22Rv1 (cell line): ENCODE measurements around the gene SLCO3A1.

Experiments
- H3K27ac ChIP-seq: fragments of 450-650 bp; 2 replicates; pipeline ENCODE4 v1.5.1; 2017
- ZFX ChIP-seq: fragments of 450-650 bp; IDR thresholded peaks from 2 replicates; pipeline ENCODE4 v1.6.1; 2017; ENCODE audit warnings: antibody characterized with exemption, borderline replicate concordance
- TF ChIP-seq, protein P1 (sequence below): fragments of 450-650 bp; IDR thresholded peaks from 2 replicates; pipeline ENCODE4 v1.5.1; 2017; ENCODE audit warnings: mild to moderate bottlenecking

Gene SLCO3A1

DNA sequence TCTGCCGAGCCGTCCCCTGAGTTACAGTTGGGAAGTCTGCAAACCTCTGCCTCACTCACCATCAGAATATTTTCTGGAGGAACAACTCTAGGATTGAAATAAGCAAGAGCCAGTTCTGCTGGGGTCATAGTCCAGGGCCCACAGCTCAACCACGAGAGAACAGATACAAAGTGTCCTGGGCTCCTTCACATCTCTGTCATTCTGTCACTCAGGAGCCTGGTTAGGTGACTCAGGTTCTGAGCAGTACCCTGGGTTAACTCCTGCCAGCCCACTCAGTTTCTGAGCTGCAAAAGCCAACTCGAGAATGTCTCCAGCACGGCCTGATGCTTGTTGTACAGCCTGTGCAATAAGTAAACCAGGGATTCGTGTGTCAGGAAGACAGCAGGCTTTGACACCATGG, 155.7 kb downstream of the SLCO3A1 start:
- no peak for TF ChIP-seq ZFX
- TF ChIP-seq, protein P1, sequence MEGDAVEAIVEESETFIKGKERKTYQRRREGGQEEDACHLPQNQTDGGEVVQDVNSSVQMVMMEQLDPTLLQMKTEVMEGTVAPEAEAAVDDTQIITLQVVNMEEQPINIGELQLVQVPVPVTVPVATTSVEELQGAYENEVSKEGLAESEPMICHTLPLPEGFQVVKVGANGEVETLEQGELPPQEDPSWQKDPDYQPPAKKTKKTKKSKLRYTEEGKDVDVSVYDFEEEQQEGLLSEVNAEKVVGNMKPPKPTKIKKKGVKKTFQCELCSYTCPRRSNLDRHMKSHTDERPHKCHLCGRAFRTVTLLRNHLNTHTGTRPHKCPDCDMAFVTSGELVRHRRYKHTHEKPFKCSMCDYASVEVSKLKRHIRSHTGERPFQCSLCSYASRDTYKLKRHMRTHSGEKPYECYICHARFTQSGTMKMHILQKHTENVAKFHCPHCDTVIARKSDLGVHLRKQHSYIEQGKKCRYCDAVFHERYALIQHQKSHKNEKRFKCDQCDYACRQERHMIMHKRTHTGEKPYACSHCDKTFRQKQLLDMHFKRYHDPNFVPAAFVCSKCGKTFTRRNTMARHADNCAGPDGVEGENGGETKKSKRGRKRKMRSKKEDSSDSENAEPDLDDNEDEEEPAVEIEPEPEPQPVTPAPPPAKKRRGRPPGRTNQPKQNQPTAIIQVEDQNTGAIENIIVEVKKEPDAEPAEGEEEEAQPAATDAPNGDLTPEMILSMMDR: no peak
- no peak overlapping the region for H3K27ac ChIP-seq

DNA sequence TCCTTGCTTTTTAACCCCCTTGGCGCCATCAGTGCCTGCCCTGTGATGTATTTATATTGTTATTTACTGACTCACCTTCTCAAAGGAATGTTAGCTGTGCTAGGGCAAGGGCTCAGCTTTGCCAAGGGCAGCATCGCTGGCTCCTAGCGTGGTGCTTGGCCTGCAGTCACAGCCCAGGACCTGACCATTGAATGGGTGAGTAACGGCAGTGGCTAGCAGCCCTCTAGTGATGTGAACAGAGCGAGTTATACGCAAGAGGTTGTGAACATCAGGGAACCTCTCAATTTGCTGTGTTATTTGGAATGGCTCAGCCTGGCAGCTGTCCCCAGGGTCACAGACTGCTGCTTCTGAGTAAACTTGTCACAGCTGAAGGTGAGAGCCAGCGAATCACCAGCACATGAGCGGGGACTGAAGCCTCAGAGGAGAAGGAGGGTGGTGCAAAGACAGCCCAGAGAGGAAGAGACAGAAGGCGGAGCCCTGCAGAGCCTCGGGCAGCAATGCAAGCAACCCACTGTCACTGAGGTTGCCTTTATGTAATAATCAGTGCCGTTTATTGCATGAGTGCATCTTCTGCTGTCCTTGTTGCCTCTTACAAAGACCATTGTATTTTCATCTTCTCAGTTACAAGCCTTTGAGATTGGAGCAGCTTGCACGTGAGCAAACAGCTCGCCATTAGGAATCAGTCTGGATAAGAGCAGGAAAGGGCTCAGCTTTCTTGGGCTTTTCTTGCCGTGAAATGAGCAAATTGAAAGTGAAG, 158.3 kb downstream of the SLCO3A1 start:
- no peak for TF ChIP-seq ZFX
- no peak overlapping the region for H3K27ac ChIP-seq

DNA sequence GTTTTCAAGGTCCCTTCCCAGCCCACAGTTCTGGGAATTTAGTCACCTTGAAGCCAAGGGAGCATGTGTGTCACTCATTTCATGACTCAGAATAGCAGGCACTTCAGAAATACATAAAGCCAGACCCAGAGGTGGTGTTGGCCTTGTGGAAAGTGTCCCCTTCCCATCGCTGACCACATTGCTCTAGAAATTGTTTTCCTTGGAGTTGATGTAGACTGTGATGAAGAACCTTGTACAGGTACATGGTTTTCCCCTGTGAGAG, 158.8 kb downstream of the SLCO3A1 start:
- H3K27ac ChIP-seq: no peak overlapping the region
- TF ChIP-seq ZFX: no peak
- TF ChIP-seq, protein P1: no peak

DNA sequence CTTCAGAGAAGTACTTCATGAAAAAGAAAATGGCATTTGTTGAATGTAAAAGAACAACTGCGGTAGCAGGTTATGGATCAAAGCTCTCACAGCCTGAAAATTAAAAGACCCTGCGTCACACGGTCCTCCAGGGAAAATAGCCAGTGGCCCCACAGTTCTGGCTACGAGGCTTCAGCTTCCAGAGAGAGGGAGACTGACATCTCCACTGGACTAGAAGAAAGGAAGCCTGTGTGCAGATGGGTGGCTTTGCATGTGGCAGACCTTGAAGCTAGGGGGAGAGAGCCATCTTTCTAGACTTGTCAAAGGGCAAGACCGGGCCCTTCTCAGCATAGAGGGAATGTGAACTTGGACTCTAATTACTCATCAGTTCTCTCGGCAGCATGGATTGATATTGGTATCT, 159.4 kb downstream of the SLCO3A1 start:
- no peak overlapping the region for H3K27ac ChIP-seq
- no peak for TF ChIP-seq ZFX
- TF ChIP-seq, protein P1: no peak

DNA sequence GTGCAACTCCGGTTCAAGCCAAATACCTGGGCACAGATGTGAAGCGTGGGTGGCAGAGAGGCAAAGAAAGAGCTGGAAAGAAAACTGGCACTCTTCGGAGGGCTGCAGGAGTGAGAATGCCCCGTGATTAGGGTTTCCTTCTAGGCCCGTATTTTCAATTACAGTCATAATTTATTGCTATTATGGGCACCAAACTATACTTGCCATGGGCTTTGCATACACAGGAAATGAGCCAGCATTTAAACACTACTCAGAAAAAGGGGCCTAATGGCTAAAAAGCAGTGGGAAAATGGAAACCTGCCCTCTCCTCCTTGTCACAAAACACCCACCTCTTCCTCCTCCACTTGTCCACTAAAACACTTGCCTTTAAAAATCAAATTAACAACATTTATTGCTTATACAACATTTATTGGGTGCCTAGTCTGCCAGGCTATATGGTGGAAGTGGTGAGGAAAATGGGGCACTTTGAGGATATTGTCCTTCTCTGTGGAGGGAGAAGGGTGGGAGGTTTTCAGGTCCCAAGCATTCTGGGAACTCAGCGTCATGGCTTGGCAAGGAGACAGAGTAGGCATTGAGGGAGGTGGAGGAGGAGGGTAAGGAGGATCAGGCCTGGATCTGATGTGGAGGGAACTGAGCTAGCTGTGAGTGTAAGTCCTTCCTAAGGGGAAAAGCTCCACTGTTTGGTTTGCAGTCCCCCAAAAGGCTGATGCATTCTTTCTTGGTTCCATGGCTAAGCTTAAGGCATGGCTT, 160.9 kb downstream of the SLCO3A1 start:
- TF ChIP-seq ZFX: no peak
- TF ChIP-seq, protein P1: no peak
- H3K27ac ChIP-seq: no peak overlapping the region

DNA sequence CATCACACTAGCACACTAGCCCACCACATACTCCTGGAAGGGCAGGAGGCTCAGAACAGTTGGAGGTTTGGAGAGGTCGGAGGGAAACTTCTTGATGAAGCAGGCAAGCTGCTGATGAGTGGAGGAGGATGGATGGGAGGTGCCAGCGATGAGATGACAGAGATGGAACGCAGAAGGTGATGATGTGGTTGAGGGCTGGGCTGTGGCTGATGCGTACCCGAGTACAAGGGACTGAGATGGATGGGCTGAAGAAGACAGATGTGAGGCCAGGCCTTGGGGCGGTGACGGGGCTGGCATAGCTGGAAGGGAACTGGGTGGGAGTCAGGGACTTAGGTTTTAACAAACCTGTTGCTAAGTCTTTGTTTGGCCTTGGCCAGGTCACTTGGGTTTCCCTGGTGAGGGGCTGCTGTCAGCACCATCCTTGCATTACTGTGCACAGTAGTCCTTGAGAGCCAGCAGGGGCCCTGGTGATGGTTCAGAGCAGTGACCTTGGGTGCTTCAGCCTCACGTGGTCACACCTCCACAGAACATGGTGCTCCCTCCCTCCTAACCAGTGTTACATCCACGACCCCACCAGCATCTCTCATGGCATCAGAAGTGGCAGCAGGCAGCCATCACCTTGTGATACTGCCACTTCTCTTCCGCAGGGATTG, 164.5 kb downstream of the SLCO3A1 start:
- no peak overlapping the region for H3K27ac ChIP-seq
- no peak for TF ChIP-seq ZFX
- TF ChIP-seq, protein P1: no peak

DNA sequence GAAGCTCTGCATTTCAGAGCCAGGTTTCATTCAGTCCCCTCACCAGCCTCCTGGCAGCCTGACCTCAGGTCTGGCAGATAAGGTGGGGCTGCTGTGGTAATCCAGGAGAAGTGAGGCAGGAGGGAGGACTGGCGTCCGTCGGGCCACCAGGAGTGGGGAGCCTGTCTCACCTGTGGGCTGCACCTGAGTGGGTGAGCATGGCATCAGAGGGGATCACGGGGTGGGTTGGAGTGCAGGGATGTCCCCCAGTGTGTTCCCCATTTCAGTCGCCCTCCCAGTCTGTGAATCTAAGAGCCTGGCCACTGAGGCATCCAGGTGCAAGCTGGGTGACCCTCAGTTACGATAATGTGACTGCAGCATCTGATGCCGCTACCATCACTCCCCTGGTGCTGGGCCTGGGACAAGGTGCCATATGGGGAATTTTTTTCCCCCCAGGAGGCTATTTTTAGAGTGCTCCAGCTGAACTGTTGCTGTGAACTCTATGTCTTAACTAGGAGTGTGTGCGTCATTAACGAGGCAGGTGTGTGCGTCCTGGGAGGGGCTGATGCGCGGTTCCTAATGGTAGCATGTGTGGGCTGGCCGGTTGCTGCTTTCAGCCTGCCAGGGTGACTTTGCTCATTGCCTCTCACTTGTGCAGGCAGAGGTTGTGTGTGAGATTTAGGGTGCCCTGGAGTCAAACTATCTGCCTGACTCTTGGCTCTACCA, 165.2 kb downstream of the SLCO3A1 start:
- H3K27ac ChIP-seq: no peak overlapping the region

More for the DNA sequence above, 165.2 kb downstream of the SLCO3A1 start:
- TF ChIP-seq, protein P1: no peak
- TF ChIP-seq ZFX: no peak
